ENCODE measurements around the gene NDUFS7.
A peak's percentile ranks its signal among the peaks of the same experiment; 100 is the strongest.

NDUFS7 gene

DNA sequence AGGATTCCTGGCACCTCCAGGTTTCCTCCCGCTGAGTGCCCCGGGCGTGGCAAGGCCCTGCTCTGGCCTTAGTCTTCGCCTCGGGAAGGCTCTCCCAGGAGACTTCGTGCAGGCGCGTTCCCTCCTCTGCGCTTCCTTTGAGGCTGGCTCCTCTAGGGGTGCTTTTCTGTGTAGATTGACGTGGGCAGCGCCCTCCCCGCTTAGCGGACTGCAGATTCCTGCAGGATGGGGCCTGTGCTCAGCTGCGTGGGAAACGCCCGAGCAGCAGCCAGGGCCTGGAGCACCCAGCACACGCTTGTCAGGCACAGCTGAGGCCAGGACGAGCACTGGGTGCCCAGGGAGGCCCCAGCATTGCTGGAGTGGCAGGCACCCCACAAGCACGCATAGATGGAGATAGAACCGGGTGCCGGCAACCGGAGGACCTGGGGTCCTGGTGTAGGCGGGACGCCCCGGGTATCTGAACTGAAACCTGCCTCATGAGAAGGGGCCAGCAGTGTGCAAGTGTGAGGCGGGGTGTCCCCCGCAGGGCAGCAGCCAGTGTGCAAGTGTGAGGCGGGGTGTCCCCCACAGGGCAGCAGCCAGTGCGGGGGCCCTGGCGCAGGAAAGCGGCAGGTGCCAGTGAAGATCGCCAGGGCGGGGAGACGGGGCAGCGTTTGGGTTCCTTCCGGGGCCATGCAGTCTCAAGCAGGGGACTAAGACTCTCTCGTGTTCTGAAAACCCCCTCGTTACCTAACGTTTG lies 3.4 kb downstream of the NDUFS7 start:
- DNase-seq, result no peak

DNA sequence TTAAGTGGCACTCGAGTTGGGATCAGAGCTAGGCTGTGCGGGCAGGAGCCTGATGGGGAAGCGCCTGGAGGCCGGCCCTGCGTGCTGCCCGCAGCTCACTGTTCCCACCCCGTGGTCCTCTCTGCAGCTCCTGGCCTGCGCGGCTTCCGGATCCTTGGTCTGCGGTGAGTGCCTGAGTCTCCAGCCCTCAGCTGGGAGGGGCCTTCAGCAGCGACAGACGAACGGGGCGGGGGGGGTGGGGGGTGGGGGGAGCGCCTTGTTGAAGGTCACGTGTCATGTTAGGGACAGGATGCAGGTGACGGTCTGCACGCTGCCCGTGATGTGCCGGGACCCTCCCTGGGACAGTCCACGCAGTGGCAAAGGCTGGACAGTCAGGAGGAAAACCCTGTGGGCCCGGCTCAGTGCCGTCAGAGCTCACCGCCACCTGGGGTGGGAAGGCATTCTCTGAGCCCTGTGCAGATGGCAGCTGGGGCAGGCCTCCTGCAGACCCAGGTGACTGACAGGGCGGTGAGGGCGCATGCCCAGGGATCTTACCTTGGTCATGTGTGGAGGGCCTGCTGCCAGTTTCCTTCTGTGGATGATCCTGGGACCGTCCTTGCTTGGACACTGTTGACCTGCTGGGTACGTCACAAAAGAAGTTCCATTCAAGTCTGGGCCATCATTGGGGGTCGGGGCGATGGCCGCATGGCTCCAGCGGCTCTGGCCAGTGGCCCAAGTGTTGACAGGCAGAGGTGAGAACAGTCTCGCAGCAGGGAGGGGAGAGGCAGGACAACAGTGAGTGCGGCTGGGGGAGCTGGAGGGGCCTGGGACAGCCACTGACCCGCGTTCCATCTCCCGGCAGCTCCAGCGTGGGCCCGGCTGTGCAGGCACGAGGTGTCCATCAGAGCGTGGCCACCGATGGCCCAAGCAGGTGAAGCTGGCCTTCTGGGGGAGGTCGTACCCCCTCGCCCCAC lies 4.3 kb downstream of the NDUFS7 start:
- no peak for DNase-seq

DNA sequence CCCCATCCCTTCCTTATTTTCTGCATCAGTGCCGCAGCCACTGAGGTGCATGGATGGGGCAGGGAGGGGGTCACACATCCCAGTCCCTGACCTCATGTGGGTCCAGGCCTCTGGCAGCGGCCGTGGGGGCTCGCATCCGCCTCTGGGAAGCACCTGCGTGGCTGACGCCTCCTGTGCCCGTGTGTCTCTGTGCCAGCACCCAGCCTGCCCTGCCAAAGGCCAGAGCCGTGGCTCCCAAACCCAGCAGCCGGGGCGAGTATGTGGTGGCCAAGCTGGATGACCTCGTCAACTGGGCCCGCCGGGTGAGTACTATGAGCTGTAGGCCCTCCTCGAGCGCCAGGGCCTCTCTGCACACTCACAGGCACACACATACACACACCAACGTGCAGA lies 4.9 kb downstream of the NDUFS7 start:
- no peak for DNase-seq

DNA sequence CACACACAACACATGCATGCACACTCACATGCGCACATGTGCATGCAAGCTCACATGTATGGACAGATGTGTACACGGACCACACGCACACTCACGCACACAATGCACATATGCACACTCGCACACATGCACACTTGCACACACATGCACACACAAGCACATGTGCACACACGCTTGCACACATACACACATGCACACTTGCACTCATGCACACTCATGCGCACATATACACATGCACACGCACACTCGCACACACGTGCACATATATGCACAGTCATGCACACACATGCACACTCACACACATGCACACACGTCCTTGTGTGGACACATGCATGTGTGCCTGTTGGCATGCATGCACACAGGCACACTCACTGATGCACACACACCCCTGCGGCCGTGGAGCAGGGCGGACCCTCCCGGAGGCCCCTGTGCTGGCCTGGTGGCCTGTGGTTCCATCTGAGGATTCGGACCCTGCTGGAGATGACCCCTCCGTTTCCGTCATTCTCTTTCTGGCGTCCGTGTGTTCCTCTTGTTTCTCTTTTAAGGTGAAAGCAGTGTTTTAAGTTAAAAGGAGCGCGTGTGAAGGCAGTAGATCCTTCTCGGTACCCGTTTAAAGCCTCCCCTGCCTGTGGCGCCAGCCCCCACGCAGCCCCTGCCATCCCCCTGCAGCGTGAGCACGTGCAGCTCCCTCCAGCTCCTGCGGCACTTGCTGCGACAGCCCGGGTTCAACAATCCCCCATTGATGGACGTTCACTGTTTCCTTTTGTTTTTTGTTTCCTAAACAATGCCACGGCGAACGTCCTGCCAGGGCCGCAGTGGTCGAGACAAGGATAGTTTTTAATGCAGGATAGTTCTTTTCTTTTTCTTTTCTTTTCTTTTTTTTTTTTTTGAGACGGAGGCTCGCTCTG lies 5.6 kb downstream of the NDUFS7 start:
- DNase-seq, result no peak

DNA sequence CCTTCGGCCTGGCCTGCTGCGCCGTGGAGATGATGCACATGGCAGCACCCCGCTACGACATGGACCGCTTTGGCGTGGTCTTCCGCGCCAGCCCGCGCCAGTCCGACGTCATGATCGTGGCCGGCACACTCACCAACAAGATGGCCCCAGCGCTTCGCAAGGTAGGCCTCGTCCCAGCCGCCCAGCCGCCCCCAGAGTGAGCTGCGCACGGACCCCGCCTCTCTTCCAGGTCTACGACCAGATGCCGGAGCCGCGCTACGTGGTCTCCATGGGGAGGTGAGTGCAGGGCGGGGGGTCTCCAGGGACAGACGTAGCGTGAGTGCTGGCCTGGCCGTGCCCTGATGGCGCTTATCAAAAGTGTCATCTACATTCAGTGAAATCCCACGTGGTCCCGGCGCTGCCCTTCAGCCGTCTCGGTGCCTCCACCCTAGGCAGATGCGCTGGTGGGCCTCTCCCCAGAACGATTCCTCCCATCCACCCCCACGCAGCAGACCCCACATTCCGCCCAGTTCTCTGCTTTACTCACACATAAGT lies 7.2 kb downstream of the NDUFS7 start:
- no peak for DNase-seq

DNA sequence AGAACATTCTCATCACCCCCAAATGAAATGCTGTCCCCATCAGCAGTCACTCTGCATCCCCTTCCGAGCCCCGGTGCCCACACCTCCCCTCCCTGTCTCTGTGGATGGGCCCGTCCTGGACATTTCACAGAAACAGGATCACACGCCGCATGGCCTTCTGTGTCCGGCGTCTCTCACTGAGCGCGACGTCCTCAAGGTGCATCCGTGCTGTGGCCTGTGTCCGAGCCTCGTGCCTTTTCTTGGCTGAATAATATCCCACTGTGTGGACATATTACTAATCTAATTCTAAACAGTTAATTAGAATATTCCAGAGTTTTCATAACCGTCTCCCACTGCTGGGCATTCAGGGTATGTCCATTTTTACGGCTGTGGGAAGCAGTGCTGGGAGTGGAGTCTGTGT lies 8.7 kb downstream of the NDUFS7 start:
- no peak for DNase-seq

DNA sequence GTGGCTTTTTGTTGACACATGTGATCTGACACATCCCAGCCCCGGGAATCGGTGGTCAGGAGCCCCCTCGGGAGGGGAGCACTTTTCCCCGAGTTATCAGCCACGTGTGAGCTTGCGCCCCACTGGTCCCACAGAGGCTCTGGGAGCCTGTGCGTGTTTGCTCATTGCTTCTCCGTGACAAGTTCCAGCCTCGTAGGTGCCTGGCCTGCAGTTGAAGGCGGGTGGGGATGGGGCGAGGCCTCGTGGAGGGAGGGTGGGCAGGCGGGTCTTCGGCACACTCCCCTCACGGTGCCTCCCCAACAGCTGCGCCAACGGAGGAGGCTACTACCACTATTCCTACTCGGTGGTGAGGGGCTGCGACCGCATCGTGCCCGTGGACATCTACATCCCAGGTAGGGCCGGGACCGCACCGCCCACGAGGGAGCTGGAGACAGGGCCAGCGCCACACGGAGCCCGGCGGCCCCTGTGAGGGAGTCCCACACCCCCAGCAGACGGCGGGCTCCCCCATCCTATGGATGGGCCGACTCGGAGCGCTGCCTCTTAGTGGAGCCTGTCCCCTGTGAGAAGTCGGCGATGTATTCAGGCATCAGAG lies 9.3 kb downstream of the NDUFS7 start:
- DNase-seq, result no peak

DNA sequence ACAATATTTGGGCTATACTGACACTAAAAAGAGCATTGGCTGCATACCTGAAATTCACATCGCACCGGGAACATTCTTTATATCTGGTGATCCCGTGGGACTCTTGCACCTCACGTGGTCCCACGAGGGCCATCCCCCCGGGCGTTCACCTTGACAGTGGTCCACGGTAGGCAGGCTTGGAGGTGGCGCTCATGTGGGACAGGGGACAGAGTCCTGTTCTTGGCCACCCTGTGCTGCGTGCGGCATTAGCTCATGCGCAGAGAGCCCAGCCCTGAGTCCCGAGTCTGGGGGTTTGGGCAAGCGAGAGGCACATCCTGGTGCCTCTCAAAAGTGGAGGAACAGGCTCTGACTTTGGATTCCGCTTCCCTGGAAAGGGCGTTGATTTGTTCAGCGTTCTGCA lies 10.1 kb downstream of the NDUFS7 start:
- no peak for DNase-seq

DNA sequence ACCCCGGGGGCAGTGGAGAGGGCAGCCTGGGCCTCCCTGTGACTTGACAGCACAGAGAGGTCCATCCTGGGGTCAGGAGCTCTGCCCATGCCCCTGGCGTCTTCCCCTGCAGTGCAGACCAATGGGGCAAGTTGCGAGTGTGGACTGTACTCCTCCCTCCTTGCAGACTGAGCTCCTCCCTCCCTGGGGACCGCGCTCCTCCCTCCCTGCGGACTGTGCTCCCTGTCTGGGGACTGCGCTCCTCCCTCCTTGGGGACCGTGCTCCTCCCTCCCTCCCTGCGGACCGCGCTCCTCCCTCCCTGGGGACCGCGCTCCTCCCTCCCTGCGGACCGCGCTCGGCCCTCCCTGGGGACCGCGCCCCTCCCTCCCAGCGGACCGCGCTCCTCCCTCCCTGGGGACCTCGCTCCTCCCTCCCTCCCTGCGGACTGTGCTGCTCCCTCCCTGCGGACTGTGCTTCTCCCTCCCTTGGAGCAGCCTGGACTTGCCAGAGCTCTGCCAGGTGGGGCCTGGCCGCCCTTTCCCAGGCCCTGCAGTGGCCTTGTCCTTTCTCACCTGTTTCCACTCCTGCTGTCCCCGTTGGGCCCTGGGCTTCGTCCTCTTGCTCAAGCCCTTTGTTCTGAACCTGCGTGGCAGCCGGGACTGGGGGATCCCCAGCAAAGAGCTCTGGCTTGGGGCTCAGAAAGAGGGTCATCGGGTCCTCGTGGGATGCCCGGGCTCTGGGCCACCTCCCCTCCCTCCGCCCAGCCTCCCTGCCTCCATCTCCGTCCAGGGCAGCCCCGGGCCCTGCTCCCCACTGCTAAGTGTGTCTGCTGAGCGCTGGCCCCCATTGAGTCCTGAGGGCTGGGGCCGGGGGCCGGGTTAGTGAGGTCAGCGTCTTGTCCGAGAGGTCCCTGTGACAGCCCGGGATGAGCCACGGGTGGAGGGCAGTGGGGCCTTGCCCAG lies 10.8 kb downstream of the NDUFS7 start:
- DNase-seq, result no peak

DNA sequence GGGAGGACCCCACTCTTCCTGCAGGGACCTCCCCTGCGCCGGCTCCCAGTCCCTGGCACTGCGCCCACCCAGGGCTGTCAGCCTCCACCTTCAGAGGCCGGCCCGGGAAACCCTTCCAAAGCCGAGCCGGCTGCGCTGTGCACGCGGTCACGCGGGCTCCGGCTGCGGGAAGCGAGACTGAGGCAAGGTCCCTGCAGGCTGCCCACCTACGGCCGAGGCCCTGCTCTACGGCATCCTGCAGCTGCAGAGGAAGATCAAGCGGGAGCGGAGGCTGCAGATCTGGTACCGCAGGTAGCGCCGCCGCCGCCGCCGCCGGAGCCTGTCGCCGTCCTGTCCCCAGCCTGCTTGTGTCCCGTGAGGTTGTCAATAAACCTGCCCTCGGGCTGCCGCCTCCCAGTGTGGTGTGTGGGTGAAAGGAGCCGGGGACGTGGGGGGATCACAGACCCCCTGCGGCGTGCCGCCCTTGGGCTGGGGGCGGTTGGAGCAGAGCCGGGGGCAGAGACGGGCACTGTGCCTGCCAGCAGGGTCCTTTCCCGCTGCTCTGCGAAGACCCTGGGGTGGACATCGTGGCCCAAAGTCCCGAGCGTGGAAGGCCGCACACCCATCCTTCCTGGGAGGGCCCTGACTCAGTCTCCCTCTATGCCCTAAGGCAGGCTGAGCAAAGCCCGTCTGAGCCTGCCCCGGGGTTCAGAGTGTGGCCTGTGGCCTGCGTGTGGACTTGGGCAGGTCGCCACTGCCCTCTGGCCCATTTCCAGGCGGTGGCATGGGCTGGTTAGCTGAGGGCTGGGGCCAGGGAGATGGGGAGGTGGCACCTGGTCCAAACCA lies 11.7 kb downstream of the NDUFS7 start:
- DNase-seq, result no peak

DNA sequence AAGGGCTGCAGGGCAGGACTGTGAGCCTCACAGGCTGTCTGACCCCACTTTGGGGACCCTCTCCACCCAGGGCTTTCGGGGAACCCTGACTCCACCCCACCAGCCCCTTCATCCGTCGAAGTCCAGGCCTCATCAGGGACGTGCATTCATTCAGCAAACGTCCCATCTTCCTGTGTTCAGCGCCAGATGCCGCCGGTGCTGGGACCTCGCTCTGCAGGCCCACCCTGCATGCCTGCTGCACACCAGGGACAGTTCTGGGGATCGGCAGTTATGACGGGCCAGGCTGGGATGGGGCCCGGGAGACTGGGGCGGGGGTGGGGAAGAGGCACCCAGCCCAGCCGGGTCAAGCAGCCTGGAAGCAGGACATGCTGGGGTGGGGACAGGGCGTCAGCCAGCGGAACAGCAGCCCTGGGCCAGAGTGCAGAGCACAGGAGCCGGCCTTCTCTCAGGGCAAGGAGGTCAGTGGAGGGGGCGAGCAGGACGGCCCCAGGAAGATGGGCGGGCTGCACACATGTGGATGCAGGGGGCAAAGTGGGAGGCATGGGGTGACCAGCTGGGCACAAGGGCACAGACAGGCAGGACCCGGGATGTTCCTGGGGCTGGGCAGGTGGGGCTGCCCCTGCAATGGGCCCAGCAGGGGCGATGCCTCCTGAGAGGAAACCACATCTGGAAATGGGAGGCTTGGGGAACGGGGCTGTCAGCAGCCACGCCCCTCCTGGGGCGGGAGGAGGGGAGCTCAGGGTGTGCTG lies 12.5 kb downstream of the NDUFS7 start:
- no peak for DNase-seq

DNA sequence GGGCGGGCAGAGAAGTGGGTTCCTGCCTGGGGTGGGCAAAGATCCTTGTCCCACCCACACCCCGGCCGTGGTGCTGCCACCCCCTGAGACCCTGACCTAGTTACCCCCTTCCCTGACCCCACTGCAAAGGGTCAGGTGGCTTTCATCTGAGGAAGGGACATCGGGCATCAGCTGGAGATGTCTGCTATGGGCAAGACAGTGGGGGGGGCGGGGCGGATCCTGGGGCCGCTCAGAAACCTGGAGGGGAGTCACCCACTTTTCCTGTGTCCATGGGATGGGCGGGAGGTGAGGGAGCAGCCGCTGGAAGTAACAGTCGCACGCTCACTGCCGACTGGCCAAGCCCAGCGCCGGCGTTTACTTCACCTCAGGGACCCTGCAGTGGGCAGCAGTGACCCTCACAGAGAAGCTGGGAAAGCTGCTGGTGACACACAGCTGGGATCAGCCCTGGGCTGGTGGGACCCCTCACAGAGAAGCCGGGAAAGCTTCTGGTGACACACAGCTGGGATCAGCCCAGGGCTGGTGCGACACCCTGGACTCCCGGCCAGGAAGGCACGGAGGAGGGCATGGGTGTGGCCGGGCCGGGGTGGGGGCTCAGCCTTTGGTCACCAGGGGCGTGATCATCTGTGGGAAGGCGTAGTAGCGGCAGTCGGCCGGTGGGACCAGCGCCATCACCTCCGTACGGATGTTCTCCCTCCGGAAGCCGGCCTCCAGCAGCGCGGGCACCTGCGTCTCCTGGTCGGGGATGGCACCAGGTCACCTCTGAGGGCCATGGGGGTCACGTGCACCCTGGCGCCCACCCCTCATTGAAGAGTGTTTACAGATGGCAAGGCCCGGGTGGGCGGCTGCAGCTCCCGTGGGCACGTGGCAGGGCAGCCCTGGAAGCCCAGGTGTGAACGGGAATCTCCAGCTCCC lies 13.3 kb downstream of the NDUFS7 start:
- DNase-seq, result no peak

DNA sequence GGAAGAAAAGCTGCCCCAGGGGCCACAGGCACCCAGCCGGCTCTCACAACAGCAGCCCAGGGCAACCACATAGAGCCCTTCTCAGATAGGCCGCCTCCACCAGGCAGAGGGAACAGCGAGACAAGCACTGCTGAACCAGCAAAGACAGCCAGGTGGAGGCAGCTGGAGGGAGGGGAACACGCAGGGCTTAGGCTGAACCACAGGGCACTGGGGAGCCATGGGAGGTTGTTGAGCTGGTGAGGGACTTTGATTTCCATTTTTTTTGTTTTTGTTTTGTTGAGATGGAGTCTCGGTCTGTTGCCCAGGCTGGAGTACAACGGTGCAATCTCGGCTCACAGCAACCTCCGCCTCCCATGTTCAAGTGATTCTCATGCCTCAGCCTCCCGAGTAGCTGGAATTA lies 14.1 kb downstream of the NDUFS7 start:
- DNase-seq, result no peak

DNA sequence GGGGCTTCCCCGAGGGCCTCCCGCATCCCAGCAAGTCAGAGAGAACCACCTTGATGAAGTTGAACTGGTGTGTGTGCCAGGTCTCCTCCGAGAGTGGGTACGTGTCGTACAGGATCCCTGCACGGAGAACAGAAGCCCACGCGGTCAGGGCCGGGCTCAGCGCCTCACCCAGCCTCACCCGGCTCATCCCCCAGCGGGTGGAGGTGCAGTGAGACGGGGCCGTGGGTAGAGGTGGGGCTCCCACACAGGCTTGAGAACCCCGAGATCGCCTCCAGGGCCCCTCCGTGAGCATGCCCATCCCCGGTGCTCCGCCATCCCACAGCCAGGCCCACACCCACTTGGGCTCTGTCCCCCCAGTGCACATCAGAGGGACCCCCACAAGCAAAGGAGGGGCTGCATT lies 15.4 kb downstream of the NDUFS7 start:
- DNase-seq, result no peak

DNA sequence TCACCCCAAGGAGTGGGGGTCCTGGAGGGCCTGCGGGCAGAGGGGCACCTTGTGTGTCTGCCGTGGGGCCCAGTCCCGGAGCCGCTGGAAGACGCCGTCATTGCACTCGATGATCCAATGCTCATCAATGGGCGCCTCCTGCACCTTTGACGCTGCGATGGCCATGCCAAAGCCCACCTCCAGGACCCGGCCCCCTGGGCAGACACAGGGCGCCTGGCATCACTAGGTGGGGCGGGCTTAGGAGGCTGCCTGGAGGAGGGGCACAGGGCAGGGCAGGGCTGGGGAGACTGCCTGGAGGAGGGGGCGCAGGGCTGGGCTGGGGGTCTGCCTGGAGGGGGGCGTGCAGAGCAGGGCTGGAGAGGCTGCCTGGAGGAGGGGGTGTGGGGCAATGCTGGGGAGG lies 16.0 kb downstream of the NDUFS7 start:
- no peak for DNase-seq

DNA sequence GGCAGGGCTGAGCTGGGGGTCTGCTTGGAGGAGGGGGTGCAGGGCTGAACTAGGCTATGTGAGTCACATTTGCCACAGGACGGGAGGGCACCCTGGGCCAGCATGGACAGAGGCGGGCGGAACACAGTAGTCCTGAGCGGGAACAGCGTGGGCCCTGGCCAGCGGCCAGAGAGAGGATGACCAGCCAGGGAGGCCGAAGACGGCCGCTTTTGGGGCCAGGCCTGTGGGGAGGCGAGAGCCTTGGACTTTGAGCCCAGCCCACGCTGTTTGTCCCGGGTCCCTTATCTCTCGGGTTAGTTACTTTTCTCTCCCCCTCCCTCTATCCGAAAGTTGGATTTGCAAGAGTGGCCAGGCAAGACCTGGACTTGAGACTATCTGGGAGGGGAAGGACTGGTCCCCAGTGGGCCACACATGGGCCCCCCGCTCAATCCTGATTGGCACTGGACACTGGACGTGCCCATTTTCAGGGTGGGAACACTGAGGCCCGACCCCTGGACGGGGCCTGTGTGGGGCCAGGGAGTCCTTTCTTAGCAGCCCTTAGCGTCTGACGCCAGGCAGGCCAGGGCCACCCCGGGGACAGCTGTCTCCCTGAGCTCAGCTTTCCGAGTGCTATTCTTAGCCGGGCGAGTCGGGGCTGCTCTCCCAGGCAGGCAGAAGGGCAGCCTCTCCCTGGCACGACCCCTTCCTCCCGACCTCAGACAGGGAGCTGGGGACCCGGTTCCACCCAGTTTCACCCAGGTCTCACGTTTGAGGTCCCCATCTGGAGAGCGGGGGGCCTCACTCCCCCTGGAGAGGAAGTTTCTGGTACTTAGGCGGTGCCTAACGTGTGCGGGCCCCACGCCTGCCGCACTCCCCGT lies 16.8 kb downstream of the NDUFS7 start:
- no peak for DNase-seq

DNA sequence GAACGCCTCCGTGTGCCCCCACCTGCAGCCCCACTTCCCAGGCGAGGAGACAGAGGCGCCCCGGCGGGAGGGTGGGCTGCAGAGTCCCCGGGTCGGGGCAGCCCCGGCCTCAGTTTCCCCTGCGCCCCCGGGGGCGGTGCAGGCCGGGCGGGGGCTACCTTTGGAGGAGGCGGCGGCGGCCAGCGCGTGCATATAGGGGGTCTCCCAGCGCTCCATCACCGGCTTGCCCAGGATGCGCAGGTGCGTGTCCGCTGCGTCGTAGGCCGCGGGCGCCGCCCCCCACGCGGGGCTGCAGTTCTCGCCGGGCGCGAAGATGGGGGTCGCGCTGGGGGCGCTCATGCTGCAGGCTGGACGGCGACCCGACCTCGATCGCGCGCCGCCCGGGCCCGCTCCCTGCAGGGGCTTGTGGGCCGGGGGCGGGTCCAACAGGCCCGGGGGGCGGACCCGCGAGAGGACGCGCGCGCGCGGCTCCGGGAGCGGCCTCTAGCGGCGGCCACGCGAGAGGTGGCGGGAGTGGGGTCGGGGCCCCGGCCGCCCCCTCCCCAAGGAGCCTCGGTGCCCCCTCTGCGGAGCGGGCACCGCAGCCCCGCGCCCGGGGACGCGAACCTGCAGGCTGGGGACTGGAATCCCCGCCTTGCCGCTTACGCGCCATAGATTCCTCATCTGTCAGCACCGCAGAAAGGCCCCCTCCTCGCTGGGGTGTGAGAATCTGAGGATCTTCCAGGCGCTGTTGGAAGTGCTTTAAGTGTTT lies 17.6 kb downstream of the NDUFS7 start, which contains the start of gene GAMT:
TSS of gene GAMT (minus strand) at position 405 of the 751 bp plus-strand sequence. CDS start at position 339, 66 bp downstream.
- DNase-seq, result peak; percentile 66

All from GDM1 (cell line).